HG03469 (cell line): ENCODE data around the gene NAALADL2.
"Not testable (repeated sequence)": the region's sequence is repeated elsewhere in the genome, so short reads cannot be mapped to it uniquely, and the experiment has no call there.

Experiments used
- ATAC-seq: cut with Tn5 transposase; IDR thresholded peaks from one replicate; pipeline ENCODE4 v1.9.1; 2021; ENCODE audit warnings: mild to moderate bottlenecking, moderate library complexity, moderate number of reproducible peaks; ENCODE audit not compliant: unreplicated experiment

Gene NAALADL2

GRCh38 chr3:175068587-175068986 is 209.5 kb downstream of the NAALADL2 start:
- ATAC-seq: no peak

DNA sequence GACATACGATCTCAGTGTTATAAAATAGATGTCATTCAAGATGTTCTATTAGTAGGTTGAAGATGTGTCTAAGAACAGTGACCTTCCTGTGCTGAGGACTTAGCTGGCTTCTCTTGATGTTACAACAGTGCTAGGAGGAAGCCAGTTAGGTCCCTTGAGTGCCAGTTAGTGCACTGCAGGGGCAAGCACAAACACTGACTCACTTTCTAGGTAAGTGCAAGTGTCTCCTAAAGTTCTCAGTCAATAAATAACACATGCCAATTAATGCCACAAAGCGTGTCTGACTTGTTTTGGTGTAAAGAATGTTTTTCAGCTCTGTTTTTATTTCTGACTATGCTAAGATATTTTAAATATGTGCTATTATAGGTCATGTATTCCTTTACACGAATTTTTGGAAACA is 211.8 kb downstream of the NAALADL2 start:
- no peak for ATAC-seq

- ATAC-seq: no peak
Measured at GRCh38 chr3:175073219-175073905, 214.2 kb downstream of the NAALADL2 start.

DNA sequence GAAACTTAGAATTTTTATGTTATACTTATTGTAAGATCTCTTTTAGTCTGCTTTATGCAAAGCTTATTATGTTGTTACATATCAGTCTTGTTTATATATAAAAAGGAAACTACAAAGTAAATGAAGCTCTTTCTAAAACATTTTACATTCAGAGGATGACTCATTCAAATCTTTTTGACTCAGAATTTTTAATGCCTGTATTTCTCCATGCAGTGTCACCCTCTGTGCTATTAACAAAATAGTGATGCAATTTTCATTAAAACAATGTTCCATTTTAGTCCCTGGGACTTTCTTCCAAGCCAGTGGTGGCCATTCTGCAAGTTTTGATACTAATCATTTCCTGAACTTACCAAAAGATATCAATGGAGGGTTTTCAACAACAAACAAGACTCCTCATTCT is 216.1 kb downstream of the NAALADL2 start:
- ATAC-seq: no peak

GRCh38 chr3:175077216-175077615 is 218.1 kb downstream of the NAALADL2 start:
- no peak for ATAC-seq

DNA sequence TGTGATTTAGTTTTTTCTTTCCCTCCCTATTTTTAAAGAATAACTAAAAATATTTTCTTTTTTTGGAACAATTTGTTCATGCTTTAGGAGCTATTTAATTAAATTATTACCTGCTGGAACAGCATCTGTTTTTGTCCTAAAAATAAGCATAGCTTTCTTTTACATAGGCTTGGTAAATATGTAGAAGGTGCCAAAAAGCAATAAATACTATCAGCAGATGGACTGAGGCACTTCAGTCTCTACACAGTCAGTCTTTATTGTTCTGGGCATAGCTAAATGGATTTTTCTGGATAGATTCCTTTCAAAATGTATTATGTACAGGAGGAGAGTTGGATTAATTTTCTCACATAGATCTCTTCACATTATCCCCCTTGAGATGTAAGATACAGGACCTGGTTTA is 223.5 kb downstream of the NAALADL2 start:
- no peak for ATAC-seq

- ATAC-seq: not testable (repeated sequence)
Measured at GRCh38 chr3:175087128-175087527, 228.0 kb downstream of the NAALADL2 start.

- no peak for ATAC-seq
Measured at GRCh38 chr3:175088766-175089380, 229.7 kb downstream of the NAALADL2 start.

DNA sequence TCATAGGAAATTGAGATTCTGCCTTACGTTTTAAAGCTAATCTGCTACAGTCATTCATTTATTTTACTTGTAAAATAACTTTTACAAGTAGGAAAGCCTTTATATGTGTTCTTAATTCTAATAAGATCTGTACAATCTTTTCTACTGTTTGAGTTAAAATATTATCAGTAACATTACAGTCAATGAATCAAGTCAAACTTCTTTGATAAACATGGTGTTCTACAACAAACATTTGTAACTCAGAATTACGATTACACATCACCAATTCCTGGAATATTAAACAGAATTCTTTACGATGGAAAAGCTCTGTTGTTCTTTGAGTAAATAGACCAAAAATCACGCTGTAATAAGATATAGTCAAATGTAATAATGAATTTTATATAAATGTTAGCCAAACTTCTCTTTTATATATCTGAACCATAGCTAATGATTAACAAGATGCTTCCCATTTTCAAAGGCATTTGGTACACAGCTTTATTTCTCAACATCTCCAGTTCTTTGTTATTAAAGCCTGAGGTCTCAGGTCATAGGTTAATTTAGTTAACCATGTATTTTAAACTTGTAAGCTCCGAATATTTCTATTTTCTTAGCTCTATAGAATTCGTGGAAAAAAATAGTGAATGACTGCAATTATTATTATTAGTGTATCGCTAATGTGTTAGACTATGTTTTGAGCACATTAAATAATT is 232.4 kb downstream of the NAALADL2 start:
- no peak for ATAC-seq

GRCh38 chr3:175093748-175094147 is 234.6 kb downstream of the NAALADL2 start:
- ATAC-seq: no peak

GRCh38 chr3:175094344-175094743 is 235.2 kb downstream of the NAALADL2 start:
- ATAC-seq: no peak

DNA sequence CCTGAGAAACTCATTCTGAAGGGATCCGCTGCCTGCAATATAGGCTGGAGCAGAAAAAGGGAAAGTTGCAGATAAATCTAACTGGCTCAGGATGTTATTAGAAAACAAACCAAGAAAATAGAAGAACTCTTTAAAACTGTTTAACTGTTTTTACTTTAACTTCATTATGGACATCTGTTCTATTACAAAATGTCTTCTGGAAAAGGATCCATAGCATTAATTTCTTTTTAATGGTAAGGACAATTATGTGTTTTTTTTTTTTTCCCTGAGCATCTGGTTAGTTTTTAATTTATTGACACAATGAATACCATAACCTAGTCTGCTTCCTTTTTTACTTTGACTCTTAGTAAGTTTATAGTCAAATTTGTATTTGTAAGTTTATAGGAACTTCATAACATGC is 239.5 kb downstream of the NAALADL2 start:
- ATAC-seq: no peak

GRCh38 chr3:175102161-175102560 is 243.0 kb downstream of the NAALADL2 start:
- no peak for ATAC-seq

- ATAC-seq: no peak
Measured at GRCh38 chr3:175103298-175103697, 244.2 kb downstream of the NAALADL2 start.

- no peak for ATAC-seq
Measured at GRCh38 chr3:175105066-175105465, 245.9 kb downstream of the NAALADL2 start.

- ATAC-seq: no peak
Measured at GRCh38 chr3:175107231-175107630, 248.1 kb downstream of the NAALADL2 start.

GRCh38 chr3:175107995-175108394 is 248.9 kb downstream of the NAALADL2 start:
- ATAC-seq: no peak

DNA sequence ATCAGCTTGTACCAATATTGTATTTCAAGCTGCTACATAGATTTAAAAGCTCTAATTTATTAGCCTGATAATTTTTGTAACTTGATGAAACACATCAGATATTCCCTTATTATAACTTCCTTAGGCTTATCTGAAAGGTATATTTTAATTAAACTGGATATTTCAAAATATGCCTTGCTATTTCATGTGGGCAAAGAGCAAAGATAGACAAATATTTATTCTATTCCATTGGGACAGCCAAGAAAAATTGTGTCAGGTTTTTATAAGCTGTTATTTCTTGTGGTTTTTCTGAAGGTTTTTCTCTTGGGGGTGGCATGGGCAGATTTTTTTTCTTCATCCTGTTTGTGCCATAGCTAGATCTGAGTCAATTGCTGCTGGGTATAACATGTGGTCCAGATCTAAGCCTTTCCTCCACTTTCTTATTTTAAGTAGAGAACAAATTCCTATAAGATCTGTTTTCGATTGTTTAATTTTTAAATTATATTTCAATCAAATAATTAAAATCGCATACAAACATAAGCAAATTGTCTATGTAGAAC is 249.5 kb downstream of the NAALADL2 start:
- no peak for ATAC-seq

GRCh38 chr3:175111036-175111435 is 251.9 kb downstream of the NAALADL2 start:
- no peak for ATAC-seq

GRCh38 chr3:175118382-175118941 is 259.3 kb downstream of the NAALADL2 start:
- no peak for ATAC-seq

GRCh38 chr3:175121225-175121624 is 262.1 kb downstream of the NAALADL2 start:
- no peak for ATAC-seq
